SKM-1 treated with dmso at 0.1 percent for 144 hours (cell line): ENCODE results near the gene ZFAND3.
"Not testable (repeated sequence)": the region's sequence is repeated elsewhere in the genome, so short reads cannot be mapped to it uniquely, and the experiment has no call there.

Experiments used
- DNase-seq: peaks from one replicate; lab custom pipeline; 2025; ENCODE audit not compliant: unreplicated experiment; lab: John Stamatoyannopoulos, UW

ZFAND3 gene

DNA sequence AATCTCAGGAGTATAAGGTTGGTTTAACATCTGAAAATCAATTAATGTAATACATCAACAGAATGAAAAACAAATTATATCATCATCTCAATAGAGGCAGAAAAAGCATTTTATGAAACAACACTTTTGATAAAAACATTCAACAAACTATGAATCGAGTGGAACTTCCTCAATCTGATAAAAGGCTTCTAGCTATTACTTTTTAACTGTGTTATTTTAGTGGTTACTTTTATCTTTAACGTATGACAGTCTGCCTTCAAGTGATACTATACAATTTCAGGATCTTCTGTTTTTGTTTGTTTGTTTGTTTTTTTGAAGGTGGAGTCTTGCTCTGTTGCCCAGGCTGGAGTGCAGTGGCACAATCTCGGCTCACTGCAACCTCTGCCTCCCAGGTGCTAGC is 73.7 kb downstream of the ZFAND3 start:
- DNase-seq = no peak

DNA sequence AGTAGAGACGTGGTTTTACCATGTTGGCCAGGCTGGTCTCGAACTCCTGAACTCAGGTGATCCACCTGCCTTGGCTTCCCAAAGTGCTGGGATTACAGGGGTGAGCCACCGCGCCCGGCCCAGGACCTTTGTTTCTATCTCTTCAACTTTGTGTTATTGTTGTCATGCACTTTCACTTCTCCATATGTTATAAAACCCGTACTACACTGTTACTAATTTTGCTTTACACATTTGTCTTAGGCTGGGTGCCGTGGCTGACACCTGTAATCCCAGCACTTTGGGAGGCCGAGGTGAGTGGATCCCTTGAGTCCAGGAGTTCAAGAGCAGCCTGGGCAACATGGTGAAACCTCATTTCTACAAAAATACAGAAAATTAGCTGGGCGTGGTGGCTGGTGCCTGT is 74.2 kb downstream of the ZFAND3 start:
- not testable (repeated sequence) for DNase-seq

DNA sequence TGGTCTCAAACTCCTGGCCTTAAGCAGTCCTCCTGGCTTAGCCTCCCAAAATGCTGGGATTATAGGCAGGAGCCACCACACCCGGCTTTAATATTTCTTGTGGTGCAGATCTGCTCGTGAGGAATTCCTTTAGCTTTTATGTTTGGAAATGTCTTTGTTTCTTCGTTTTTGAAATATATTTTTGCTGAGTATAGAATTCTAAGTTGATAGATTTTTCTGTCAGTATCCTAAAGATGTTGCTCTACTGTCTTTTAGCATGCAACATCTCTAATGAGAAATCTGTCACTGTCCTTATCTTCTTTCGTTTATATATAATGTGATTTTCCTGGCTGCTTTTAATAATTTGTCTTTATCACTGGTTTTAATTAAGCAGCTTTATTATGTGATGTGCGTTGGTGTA is 75.1 kb downstream of the ZFAND3 start:
- no peak for DNase-seq

DNA sequence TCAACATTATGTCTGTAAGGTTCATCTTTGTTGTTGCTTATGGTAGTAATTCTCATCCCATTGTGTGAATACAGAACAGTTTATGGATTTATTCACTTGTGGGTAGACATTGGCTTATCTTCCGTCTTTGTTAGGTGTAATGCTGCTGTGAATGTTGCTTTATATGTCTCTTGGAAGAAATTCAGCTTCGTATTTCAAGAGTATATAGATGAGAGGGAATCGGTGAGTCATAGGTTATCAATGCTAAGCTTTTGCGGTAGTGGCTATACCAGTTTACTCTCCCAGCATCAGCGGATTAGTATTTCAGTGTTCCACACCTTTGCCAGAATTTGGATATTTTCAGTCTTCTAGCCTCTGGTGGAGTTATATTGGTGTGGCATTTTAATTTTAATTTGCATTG is 77.8 kb downstream of the ZFAND3 start:
- no peak for DNase-seq

DNA sequence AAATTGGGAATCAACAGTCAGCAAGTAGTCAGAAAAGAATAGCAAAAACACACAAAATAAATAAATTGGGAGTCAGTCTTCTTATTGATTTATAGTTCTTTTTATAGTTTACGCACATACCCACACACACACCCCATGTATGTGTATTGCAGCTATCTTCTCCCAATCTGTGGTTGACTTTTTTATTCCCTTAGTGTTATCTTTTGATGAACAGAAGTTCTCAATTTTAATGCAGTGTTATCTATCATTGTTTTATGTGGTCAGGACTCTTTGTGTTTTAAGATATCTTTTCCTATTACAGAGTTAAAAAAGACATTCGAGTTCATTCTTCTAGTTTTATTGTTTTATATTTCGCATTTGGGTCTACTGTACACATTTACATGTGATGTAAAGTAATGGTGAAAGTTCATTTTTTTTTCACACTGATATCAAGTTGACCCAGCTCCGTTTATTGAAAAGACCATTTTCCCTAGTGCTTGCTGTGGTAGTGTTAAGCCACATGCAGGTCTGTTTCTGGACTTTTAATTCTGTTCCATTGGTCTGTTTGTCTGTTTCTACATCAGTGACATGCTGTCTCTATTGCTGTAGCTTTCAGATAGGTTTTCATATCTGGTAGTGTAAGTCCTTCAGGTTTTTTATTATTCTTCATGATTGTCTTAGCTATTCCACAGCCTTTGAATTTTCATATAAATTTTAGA is 78.4 kb downstream of the ZFAND3 start:
- no peak for DNase-seq

DNA sequence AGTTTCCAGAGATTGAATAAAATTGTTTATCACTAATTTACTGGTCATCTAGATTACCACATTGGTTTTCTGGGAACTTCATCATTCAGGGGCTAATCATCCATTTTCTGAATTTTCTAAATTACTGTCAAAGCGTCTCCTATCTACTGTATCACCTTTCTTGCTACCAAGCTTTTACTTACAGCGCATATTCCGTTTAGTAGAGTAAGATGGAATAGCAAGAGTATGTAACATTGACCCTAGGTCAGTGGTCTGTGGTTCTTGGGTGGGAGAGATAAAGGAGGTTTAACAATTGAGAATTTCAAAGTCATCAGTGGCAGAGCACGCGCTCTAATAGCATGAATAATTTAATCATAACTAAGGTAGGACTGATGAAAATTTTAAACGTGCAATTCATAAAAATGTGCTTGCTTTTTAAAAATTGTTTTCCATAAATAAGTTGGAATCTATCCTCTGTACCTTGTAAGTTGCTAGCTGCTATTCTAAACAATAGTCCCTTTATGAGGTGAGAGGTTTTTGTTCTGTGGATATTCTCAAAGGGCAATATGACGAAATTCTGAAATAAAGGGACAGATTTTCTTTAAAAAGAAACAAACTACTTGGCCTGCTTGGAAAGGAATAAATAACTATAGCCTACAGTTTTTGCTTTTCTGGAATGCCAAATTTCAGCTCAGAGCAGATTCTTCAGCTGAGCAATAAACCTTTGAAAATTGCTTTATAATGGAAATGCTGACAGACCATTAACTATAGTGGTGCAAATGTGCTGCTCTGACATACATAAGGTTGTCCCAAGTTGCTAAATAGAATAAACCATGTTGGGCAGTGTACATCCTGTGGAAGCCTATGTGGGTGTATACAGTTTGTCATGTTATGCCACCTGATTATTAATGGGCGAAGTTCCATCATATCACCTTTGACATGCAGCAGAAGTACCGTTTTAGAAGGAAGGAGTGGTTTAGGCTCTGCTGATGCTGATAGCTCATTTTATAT is 84.1 kb downstream of the ZFAND3 start:
- DNase-seq = no peak

DNA sequence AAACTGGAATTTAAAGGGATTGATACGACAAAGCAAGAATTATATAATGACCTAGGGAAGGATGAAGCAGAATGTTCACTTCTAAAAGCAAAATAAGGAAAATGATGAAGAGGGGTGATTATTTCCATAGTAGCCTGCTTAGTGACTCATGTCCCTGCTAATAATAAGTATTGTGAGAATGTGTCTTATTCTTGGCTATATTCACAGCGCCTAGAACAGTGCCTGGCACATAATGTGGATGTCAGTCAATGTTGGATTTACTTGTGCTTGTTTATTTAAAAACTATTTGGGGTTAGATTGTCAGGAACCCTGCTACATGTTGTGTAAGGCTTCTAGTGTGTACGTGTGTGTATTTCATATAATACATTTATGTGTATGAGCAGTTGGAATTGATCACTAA is 85.1 kb downstream of the ZFAND3 start:
- no peak for DNase-seq

DNA sequence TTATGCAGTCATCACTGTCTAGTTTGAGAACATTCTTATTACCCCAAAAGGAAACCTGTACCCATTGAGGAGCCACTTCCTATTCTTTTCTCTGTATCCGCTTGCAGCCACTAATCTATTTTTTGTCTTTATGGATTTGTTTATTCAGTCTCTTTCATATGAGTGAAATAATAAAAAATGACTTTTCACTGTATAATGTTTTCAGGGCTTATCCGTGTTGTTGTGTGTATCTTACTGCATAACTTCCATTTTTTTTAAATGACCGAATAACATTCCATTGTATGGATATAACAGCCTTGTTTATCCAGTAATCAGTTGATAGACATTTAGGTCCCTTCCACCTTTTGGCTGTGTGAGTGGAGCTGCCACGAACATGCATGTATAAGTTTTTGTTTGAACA is 86.6 kb downstream of the ZFAND3 start:
- DNase-seq = no peak

DNA sequence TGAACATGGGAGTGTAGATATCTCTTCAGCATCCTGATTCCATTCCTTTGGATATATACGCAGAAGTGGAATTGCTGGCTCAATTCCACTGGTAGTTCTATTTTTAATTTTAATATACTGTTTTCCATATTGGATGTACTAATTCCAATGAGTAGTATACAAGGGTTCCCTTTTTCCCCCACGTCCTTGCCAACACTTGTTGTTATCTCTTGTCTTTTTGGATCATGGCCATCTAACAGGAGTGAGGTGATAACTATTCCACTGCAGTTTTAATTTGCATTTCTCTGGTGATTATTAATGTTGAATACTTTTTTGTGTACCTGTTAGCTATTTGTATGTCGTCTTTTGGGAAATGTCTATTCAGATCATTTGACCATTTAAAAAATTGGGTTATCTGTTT is 91.5 kb downstream of the ZFAND3 start:
- DNase-seq = no peak

DNA sequence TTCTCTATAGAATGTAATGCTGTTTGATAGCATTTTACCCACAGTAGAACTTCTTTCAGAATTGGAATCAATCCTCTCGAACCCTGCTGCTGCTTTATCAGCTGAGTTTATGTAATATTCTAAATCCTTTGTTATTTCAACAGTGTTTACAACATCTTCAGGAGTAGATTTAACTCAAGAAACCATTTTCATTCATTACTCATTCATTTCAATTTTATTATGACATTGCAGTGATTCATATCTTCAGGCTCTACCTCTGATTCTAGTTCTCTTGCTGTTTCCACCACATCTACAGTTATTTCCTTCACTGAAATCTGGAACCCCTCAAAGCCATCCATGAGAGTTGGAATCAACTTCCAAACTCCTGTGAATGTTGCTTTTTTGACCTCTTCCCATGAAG is 93.7 kb downstream of the ZFAND3 start:
- DNase-seq = no peak

DNA sequence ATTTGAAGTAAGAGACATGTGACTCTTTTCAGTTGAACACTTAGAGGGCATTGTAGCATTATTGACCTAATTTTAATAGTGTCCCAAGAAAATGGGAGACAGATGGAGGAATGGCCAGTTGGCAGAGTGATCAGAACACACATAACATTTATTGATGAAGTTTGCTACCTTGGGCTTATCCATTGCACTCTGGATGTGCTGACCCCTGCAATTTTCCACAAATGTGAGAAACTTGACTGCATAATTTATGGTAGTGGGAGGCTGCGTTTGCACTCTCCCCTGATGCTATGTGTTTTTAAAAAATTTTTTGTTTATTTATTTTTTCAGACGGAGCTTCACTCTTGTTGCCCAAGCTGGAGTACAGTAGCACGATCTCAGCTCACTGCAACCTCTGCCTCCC is 95.9 kb downstream of the ZFAND3 start:
- DNase-seq = no peak

DNA sequence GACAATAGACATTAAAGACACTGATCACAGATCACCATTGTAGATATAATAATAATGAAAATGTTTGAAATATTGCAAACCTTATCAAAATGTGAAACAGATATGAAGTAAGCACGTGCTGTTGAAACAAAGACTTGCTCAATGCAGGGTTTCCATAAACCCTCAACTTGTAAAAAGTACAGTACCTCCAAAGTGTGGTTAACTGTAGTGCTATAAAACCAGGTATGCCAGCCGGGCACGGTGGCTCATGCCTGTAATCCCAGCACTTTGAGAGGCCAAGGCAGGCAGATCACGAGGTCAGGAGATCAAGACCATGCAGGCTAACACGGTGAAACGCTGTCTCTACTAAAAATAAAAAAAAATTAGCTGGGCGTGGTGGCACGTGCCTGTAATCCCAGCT is 96.6 kb downstream of the ZFAND3 start:
- DNase-seq = no peak

DNA sequence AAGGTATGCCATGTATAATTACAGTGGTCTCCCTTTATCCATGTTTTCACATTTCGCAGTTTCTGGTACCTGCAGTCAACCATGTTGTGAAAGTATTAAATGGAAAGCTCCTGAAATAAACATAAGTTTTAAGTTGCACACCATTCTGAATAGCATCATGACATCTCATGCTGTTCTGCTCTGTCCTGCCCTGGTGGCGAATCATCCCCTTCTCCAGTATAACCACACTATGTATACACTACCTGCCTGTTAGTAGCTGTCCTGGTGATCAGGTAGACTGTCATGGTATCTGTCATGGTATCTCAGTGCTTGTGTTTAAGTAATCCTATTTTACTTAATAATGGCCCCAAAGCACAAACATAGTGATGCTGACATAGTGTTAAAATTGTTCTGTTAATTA is 97.1 kb downstream of the ZFAND3 start:
- DNase-seq = no peak

DNA sequence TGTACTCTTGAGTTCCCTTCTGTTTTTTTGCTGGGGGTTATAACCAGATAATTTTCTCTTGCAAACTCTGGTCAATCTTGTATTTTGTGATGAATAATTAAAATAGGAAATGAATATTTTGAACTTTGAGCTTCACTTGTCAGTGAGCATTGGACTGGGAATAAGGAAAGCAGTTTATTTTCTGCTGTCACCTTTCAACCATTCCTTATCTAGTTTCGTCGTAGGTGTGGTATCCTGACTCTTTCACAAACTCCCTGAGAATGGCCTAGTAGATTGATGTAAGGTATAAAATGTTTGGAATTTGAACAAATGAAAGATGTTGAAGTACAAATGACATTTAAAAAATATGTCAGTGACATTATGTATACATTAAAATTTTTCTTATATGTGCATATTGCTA is 98.0 kb downstream of the ZFAND3 start:
- no peak for DNase-seq

DNA sequence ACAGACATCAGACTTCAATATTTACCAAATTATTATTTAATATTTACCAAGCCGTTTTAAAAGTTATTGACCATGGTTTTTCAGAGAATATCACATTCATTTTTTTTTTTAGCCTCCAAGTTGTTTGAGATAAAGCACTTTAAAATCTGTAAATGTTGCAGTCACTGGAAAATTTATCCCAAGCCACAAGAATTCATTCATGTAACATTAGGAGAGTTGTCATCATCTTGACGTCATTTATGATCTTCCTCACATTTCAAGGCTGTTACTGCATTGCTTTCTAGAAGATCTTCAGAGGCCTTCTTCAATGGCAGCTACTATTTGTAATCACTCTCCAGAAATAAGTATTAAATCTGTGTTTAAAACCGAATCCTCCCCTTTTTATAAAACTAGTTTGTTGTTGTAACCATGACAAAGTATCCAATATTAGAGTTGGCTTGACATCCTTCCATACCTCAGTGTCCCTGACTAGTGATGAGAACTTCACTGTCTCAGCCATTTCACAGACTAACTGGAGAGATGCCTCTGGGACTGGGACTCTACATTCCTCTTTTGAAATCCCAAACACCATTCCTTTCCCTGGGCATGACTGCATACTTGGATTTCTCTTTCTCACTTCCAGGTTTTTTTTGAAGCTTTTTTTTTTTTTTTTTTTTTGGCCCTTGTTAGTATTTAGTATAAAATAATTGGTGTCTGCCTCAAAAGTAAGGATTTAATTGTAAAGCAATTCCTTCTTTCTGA is 100.1 kb downstream of the ZFAND3 start:
- DNase-seq = no peak

DNA sequence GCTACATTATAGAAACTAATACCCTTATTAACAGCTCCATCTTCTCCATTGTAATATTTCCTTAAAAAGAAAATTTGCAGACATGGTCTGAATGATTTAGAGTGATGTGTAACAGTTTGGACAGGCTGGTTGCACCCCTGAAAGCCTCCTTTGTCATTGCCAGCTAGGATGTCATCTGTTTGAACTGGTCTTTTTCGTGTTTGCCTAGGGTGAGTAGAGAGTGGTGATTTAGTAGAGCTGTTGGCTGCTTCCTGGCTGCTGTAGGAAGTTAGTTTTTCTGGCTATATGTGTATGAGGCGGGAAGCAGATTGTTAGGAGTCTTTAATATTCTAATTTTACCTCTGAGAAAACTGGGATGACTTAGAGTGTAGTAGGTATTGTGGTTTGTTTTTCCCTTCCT is 101.1 kb downstream of the ZFAND3 start:
- DNase-seq = no peak

DNA sequence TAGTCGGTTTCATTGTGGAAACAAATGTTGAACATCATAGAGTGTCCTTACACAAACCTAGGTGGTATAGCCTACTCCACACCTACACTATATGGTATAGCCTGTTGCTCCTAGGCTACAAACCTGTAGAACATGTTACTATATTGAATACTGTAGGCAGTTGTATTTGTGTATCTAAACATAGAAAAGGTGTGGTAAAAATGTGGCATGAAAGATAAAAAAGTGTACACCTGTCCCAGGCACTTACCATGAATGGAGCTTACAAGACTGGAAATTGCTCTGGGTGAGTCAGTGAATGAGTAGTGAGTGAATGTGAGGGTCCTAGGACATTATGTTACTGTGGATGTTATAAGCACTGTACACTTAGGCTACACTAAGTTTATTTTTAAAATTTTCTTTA is 103.0 kb downstream of the ZFAND3 start:
- no peak for DNase-seq

DNA sequence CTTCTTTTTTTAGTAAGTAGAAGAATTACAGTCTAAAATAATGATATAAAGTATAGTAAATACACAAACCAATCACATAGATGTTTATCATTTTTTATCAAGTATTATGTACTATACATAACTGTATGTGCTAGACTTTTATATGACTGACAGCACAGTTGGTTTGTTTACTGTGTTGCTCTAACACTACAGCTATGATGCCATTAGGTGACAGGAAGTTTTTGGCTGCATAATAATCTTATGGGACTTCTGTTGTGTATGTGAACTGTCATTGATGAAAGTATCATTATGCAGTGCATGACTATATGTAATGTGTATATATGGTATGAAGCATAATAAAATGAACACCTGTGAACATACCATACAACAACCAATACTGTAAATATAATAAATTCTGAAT is 104.0 kb downstream of the ZFAND3 start:
- DNase-seq = no peak

DNA sequence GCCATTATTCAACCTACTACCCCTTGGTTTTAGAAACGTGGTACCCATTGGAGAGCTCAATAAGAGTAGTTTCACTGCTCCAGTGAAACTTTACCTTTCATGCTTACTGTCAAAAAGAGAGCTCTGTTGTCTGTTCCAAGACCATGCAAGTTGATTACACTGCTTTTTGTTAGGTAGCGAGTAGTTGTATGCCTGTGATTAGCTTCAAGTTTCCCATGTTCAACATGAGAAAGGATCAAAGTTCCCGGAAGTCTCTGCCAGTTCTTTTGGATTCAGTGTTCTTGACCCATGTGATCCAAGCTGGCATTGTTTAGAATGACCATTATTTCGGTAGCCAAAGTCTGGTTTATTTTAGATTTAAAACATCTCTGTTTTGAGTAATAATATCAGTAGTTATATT is 107.1 kb downstream of the ZFAND3 start:
- DNase-seq = no peak

DNA sequence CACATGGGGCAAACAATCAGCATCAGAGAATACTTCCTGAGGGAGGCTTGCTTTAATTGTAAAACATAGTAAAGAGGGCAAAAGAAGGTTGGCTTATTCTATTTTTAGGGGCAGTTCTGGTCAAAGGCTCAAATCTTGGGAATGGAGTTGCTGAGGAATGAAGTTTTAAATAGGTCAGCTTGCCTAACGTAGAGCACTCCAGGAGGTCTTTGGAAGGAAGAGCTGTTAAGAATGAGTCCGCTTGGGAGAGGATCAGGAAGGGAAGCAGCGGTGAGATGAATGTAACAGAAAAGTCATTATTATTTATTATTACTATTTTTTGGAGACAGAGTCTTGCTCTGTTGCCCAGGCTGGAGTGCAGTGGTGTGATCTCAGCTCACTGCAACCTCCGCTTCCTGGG is 108.7 kb downstream of the ZFAND3 start:
- no peak for DNase-seq

DNA sequence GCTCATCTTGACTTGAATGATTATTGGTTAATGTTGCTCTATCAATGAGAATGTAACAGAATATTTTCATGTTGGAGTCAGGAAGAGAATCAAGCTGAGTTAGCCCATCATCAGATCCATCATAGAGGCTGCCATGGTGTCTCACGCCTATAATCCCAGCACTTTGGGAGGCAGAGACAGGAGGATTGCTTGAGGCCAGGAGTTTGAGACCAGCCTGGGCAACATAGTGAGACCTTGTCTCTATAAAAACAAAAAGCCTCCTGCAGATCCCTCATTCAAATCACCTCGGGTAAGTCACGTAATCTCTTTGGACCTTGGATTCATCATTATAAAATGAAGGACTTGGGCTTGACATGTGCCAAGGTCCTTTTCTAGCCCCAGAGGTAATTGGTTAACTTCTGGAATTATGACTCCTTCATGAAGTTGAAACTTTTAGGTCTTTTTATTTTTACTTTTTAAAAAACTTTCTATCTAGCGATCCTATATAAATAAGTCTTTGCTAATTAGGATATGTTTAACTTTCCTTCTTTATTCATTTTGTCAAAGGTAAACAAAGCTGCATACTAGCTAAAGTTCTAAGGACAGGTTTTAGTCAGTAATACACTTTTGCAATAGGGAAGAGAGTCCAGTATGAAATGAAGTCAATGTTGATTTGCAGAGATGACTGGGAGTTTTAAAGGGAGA is 110.9 kb downstream of the ZFAND3 start:
- no peak for DNase-seq
